HG03575 (cell line): Measurements from ENCODE around the gene UPK1B.
"Not testable (repeated sequence)": the region's sequence is repeated elsewhere in the genome, so short reads cannot be mapped to it uniquely, and the experiment has no call there.

ENCODE experiments used
- ATAC-seq: cut with Tn5 transposase; IDR thresholded peaks from one replicate; pipeline ENCODE4 v1.9.1; 2021; ENCODE audit not compliant: unreplicated experiment, insufficient number of reproducible peaks, low FRiP score; ENCODE audit errors: extremely low read depth

UPK1B gene

DNA sequence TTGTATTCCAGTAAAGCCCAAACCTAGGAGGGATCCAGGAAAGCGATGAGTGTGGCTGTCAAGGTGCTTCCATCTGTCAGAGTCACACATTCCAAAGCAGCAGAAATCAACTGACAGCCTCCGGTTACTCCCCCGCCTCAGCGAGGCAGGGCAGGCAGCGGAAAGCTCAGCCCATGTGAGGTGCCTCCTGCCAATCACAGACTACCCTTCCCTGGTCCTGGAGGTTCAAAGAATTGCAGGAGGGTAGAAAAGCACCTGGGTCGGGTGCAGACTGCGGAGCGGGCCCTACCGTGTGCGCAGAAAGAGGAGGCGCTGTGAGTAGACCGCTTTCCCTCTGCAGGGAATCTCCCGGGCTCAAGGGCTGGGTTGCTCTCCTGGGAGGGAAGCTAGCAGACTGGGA is at the start of gene UPK1B:
Gene UPK1B (plus strand): TSS at position 274 of the 400 bp plus-strand sequence. CDS start 13,144 bp downstream, outside the sequence.
- no peak for ATAC-seq

GRCh38 chr3:119125342-119125741 is 48.1 kb upstream of the UPK1B start:
- no peak for ATAC-seq

DNA sequence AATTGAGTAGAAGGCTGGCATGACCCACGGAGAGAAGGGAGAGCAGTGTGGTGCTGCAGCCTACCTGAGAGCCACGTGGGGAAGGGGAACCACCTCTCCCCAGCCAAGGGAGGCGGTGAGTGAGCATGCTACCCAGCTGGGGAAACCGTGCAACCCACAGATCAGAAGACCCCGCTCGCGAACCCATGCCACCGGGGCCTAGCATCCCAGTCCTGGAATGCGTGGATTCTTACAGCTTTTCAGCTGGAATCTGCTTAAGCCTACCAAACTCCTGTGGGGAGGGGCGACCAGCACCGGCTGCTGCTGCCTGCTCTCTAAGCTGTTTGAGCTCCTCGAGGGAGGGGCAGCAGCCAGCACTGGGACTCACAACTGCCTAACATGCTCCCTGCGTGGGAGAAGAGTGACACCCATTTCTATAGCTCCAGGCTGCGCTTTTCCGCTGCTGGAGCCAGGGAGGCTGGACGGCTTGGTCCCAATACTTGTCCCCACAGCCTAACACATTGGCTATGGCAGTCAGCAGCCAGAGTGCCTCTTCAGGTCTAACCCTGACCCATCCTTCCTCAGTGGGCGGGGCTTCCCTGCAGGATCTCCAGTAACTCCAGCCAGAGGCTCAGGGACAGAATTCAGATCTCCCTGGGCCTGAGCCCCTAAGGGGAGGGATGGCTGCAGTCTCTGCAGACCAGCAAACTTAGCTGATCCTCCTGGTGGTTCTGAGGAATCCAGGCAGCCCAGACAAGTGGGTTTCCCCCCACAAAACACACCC is 47.5 kb upstream of the UPK1B start:
- ATAC-seq, result no peak

- not testable (repeated sequence) for ATAC-seq
These were observed 43.1 kb upstream of the UPK1B start for GRCh38 chr3:119130291-119130690.

DNA sequence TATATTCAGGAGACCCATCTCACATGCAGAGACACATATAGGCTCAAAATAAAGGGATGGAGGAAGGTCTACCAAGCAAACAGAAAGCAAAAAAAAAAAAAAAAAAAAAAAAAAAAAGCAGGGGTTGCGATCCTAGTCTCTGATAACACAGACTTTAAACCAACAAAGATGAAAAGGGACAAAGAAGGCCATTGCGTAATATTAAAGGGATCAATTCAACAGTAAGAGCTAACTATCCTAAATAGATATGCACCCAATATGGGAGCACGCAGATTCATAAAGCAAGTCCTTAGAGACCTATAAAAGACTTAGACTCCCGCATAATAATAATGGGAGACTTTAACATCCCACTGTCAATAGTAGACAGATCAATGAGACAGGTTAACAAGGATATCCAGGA is 41.1 kb upstream of the UPK1B start:
- not testable (repeated sequence) for ATAC-seq

- not testable (repeated sequence) for ATAC-seq
These were observed 34.0 kb upstream of the UPK1B start for GRCh38 chr3:119139360-119139759.

GRCh38 chr3:119140466-119140865 is 32.9 kb upstream of the UPK1B start:
- ATAC-seq, result no peak

GRCh38 chr3:119145128-119145499 is 28.3 kb upstream of the UPK1B start:
- ATAC-seq, result no peak

DNA sequence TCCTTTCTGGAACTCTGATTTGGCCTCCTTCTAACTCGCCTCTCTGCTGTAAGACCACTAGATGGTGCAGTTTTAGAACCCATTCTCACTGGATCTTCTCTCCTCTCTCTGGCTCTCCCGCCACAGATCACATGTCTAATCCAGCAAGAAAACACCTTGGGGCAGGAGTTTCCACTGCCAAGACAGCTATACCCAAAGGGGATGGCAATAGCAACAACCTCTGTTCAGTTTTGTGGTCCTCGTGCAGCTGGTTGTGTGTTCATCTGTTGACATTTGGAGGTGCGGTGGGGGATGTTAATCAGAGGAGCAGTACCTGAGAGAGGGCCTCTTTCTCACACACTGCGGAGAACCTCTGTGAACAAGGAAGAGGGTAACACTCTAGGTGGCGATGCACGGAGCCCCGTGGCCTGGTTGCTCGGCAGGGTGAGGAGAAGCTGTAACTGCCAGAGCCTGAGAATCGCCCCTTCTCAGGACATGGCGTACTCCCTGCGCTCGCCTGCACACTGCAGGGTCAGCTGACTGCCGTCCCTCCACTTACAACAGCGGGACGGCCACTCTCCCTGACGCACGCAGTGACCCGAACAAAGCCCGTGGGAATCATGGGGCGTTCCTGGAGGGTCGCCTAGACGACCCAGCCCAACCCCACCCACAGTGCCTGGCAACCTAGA is 27.8 kb upstream of the UPK1B start, which contains the start of gene TEX55:
Gene TEX55 (plus strand): TSS at position 666 of the 668 bp plus-strand sequence. CDS start 25 bp downstream, outside the sequence.
- ATAC-seq, result no peak

DNA sequence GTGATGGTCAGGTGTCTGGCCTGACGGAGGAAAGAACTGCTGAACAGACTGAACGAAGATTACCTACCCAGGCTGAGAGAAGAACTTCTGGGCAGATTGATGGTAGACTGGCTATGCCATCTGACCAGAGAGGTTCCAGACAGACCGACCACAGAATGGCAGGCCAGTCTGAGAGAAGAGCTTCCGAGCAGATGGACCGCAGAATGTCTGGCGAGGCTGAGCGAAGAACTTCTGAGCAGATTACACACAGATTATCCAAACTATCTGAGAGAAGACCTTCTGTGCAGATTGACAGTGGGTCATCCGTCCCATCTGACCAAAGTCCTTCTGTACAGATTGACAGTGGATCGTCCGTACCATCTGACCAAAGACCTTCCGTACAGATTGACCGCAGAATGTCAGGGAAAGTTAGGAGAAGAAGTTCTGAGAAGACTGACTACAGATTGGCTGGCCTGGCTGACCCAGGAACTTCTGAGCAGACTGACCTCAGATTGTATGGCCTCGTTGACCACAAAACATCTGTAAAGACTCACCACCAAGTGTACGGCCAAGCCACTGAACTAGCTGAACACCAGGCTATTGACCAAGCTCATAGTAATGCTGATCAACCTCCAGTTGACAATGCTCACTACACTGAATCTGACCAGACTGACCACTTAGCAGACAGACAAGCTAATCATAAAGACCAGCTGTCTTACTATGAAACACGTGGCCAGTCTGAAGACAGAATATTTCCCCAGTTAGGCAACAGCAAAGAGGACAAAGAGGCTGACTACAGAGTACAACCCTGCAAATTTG is 26.6 kb upstream of the UPK1B start:
- ATAC-seq, result no peak

DNA sequence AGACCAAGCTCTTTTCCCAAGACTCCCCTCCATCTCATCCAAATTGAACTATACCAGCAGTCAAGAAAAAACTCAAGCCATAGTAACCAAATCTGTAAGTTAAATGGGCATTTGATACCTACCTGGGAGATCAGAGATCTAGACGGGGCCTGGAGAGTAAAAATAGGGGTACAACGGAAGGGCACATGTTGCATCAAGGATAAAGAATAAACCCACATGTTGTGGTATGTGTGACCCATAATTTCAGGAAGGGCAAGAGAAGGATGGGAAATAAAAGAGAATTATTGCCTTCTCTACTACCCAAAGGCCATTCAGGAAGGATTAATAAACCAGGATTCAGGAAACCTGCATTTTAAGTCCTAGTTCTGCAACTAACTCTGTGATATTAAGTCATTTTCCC is 25.9 kb upstream of the UPK1B start:
- no peak for ATAC-seq

- no peak for ATAC-seq
These were observed 24.8 kb upstream of the UPK1B start for GRCh38 chr3:119148493-119149180.

DNA sequence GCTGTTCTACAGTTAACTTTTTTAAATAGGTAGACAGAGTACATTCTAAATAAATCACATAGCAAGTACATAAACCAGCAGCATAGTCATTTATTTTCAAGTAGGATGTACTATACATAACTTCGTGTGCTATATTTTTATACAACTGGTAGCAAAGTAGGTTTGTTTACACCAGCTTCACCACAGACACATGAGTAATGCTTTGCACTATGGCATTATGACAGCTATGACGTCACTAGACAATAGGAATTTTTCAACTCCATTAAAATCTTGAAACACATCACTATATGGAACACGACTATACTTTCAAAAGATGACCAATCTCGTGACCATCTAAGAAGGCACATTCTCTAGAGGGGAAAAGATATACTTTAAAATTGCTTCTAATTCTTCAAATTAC is 23.9 kb upstream of the UPK1B start:
- no peak for ATAC-seq

- no peak for ATAC-seq
These were observed 16.5 kb upstream of the UPK1B start for GRCh38 chr3:119156868-119157267.

DNA sequence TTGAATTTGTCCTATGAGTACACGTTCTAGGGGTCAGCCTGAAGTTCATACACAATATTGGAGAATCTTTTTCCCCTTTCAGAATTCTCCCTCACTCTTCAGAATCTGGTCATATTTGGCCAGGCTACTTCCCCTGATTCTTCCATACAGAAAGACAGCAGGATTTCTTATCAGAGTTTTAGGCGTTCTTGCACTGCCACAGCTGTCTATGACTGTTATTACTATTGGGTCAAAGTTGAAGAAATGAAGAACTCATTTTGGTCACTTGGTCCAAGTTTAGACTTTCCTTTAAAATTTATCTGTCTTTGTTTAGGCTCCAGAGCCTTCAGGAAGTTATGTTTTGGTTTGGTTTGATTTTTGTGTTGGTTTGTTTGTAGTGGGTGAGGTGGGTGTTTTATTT is 15.4 kb upstream of the UPK1B start:
- ATAC-seq, result no peak

GRCh38 chr3:119160361-119160760 is 13.0 kb upstream of the UPK1B start:
- ATAC-seq, result no peak

GRCh38 chr3:119160815-119161214 is 12.6 kb upstream of the UPK1B start:
- no peak for ATAC-seq

- no peak for ATAC-seq
These were observed 12.2 kb upstream of the UPK1B start for GRCh38 chr3:119161240-119161639.

DNA sequence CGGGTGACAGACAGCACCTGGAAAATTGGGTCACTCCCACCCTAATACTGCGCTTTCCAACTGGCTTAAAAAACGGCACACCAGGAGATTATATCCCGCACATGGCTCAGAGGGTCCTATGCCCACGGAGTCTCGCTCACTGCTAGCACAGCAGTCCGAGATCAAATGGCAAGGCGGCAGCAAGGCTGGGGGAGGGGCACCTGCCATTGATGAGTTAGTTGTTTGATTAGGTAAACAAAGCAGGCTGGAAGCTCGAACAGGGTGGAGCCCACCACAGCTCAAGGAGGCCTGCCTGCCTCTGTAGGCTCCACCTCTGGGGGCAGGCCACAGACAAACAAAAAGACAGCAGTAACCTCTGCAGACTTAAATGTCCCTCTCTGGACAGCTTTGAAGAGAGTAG is 8.7 kb upstream of the UPK1B start:
- ATAC-seq, result not testable (repeated sequence)
